RWPE1 (cell line): Measurements from ENCODE around the gene FBXW2.

Experiments
- CTCF ChIA-PET: fragments of 350-600 bp; sonication (Branson Sonifier 250); formaldehyde crosslinking; extraction: SDS; loops from one replicate; lab custom pipeline; 2021; lab: Yijun Ruan, JAX
- POLR2A ChIA-PET: fragments of 400-600 bp; formaldehyde crosslinking; extraction: SDS; loops from one replicate; lab custom pipeline; 2020; ENCODE audit warnings: antibody characterized with exemption; ENCODE audit not compliant: low non-redundant PET; lab: Yijun Ruan, JAX
- DNase-seq: peaks from one replicate; pipeline ENCODE4 v3.0.0; 2012; ENCODE audit warnings: low spot score
- H3K27ac ChIP-seq: fragments of 450-650 bp; 2 replicates; pipeline ENCODE4 v1.5.1; 2017
- CTCF ChIP-seq: fragments of 450-650 bp; conservative IDR thresholded peaks from 2 replicates; pipeline ENCODE4 v1.5.1; 2017; ENCODE audit warnings: low read depth, mild to moderate bottlenecking

Gene FBXW2

GRCh38 chr9:120710110-120710981 lies 82.9 kb downstream of the FBXW2 start:
- DNase-seq: peak; percentile 82
- CTCF ChIA-PET: interaction anchor here (0.6 to 3.1 kb wide), 2 partner anchors 38 to 90 kb away, joined by 6 to 11 read pairs; no protein-coding TSS in a partner anchor
- TF ChIP-seq CTCF: no peak
- H3K27ac ChIP-seq: no peak overlapping the region
- POLR2A ChIA-PET: no interaction called here

GRCh38 chr9:120708526-120709224 lies 84.5 kb downstream of the FBXW2 start:
- ChIA-PET CTCF (interaction anchor here (0.7 kb wide), 1 partner anchor 28 kb away, joined by 3 read pairs; no protein-coding TSS in a partner anchor), POLR2A (no interaction called here)
- TF ChIP-seq CTCF: no peak
- peak overlapping the region; percentile 48 for H3K27ac ChIP-seq
- DNase-seq: peak; percentile 83

- DNase-seq: no peak
- ChIA-PET CTCF (interaction anchor here (1.3 kb wide), 1 partner anchor 87 kb away, joined by 3 read pairs; no protein-coding TSS in a partner anchor), POLR2A (interaction anchor here (0.6 kb wide), 1 partner anchor 9 kb away, joined by 3 read pairs; no protein-coding TSS in a partner anchor)
- no peak overlapping the region for H3K27ac ChIP-seq
- no peak for TF ChIP-seq CTCF
Measured at GRCh38 chr9:120707170-120707569, 86.0 kb downstream of the FBXW2 start.
